Measurements from ENCODE around the gene CTNND2. TPM values are rescaled to one million over a fixed set of nuclear protein-coding genes. Genes with fewer than 3 reads are reported as not detected.

The CTNND2 gene
- total RNA-seq, 1 donor from 2014 or later: 18.4 TPM

DNA sequence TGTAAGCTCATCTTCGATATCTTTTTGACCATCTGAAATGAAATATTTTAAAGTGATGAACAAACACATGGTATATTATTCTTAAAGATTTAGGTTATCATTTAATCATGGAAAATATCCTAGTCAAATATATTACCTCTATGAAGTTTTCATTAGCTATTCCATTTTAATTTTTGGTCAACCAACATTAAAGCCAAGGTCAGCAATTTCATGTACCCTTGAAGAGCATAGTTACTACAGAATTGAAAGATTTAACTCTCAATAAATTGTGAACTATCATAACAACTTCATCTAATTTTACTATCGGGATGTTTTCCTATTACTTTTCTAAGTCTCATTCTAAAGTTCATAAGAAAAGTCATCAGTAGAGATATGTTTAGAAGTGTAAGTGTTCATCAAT is 492.6 kb downstream of the CTNND2 start:
- peaks cover 9% of the 10 kb centered on the region for H3K9me3 ChIP-seq (replicated peaks)
- no peaks in the 10 kb centered on the region for H3K4me1 ChIP-seq
- H3K36me3 ChIP-seq: no peaks in the 10 kb centered on the region
- no peak overlapping the region for H3K27ac ChIP-seq (replicated peaks)
- intact Hi-C loops (cut with micrococcal nuclease): no loop called here
- no peaks in the 10 kb centered on the region for H3K27me3 ChIP-seq (ENCODE audit: low read depth)
- no peak for DNase-seq
- TF ChIP-seq, protein P1, sequence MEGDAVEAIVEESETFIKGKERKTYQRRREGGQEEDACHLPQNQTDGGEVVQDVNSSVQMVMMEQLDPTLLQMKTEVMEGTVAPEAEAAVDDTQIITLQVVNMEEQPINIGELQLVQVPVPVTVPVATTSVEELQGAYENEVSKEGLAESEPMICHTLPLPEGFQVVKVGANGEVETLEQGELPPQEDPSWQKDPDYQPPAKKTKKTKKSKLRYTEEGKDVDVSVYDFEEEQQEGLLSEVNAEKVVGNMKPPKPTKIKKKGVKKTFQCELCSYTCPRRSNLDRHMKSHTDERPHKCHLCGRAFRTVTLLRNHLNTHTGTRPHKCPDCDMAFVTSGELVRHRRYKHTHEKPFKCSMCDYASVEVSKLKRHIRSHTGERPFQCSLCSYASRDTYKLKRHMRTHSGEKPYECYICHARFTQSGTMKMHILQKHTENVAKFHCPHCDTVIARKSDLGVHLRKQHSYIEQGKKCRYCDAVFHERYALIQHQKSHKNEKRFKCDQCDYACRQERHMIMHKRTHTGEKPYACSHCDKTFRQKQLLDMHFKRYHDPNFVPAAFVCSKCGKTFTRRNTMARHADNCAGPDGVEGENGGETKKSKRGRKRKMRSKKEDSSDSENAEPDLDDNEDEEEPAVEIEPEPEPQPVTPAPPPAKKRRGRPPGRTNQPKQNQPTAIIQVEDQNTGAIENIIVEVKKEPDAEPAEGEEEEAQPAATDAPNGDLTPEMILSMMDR (IDR thresholded peaks at IDR 0.05; ENCODE audit: borderline replicate concordance): no peak
- no peak overlapping the region for H3K4me3 ChIP-seq

DNA sequence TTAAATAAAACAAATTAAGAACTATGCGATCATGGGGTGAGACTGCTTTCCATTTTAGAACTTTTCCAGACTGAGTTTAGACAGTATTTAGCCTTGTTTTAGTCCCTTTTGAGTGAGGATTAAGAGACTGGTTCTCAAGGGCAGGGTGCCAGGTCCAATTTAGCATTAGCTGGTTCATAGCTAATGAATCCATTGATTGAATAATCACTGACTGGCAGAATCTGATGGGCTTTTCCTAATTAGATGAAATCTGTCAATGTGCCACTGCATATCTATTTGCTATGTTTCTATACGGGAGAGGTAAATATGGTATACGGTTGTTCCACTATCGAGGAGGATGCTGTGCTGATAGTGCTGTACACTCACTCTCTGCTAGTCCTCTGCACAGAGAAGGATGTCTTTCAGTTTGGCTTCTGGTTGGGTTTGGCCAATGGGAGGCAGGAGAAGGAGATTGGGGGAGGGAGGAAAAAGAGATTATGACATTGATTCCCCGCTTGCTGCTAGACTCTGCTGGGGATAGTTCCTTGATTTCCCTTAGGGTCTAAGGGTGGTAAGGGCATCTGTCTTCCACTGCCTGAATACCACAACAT is 496.6 kb downstream of the CTNND2 start:
- Histone ChIP-seq H3K27ac (replicated peaks) (no peak overlapping the region), H3K36me3 (no peaks in the 10 kb centered on the region), H3K27me3 (ENCODE audit: low read depth) (no peaks in the 10 kb centered on the region), H3K4me1 (no peaks in the 10 kb centered on the region), H3K4me3 (no peak overlapping the region), H3K9me3 (replicated peaks) (no peaks in the 10 kb centered on the region)
- no peak for DNase-seq
- intact Hi-C loops (cut with micrococcal nuclease): no loop called here
- TF ChIP-seq, protein P1 (IDR thresholded peaks at IDR 0.05; ENCODE audit: borderline replicate concordance): no peak

DNA sequence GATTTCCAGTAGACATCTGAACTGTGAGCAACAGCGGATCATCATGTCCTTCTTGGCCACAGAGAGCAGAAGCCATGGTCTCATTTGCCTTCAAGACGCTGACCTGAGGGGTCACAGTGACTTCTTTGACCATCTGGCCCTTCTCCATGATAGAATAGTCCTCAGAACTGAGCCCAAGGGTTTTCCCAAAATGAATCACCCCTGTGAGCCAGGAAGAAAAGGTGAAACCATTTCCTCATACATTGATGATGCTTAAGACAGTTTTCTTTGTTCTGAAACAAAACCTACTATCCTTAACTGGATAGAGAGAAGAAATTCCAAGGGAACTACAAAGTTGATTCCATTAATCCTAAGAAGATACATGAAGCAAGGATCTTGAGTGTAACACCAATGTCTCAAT is 503.9 kb downstream of the CTNND2 start:
- no peak for DNase-seq
- TF ChIP-seq, protein P1 (IDR thresholded peaks at IDR 0.05; ENCODE audit: borderline replicate concordance): no peak
- no peaks in the 10 kb centered on the region for H3K9me3 ChIP-seq (replicated peaks)
- no peaks in the 10 kb centered on the region for H3K36me3 ChIP-seq
- H3K4me1 ChIP-seq: peaks cover 8% of the 10 kb centered on the region
- H3K4me3 ChIP-seq: no peak overlapping the region
- intact Hi-C loops (cut with micrococcal nuclease): no loop called here
- no peaks in the 10 kb centered on the region for H3K27me3 ChIP-seq (ENCODE audit: low read depth)
- no peak overlapping the region for H3K27ac ChIP-seq (replicated peaks)

GRCh38 chr5:11398728-11399127 is 505.5 kb downstream of the CTNND2 start:
- intact Hi-C loops (cut with micrococcal nuclease): no loop called here
- peak; percentile 16 for DNase-seq
- no peak overlapping the region for H3K4me3 ChIP-seq
- H3K4me1 ChIP-seq: peaks cover 8% of the 10 kb centered on the region
- no peaks in the 10 kb centered on the region for H3K27me3 ChIP-seq (ENCODE audit: low read depth)
- TF ChIP-seq, protein P1 (IDR thresholded peaks at IDR 0.05; ENCODE audit: borderline replicate concordance): no peak
- H3K36me3 ChIP-seq: no peaks in the 10 kb centered on the region
- H3K9me3 ChIP-seq (replicated peaks): no peaks in the 10 kb centered on the region
- H3K27ac ChIP-seq (replicated peaks): no peak overlapping the region

DNA sequence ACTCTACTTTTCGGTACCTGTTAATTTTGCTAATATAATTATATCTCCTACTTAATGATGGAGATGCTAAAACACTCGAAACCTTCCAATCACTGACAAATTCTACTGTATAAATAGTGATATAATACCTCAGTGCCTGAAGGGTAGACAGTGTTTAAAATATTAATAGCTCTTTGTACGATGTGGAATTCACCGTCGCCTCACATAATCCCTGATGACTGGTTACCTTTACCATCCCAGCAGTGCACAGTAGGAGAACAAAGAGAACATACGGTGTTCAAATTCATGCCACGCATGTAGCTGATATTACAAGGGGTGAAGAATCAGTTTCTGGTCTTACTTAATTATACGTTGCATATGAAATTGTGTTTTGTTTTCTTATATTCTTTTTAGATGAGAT is 506.7 kb downstream of the CTNND2 start:
- H3K27ac ChIP-seq (replicated peaks): no peak overlapping the region
- TF ChIP-seq, protein P1 (IDR thresholded peaks at IDR 0.05; ENCODE audit: borderline replicate concordance): no peak
- peaks cover 8% of the 10 kb centered on the region for H3K4me1 ChIP-seq
- H3K27me3 ChIP-seq (ENCODE audit: low read depth): no peaks in the 10 kb centered on the region
- intact Hi-C loops (cut with micrococcal nuclease): no loop called here
- DNase-seq: no peak
- H3K4me3 ChIP-seq: no peak overlapping the region
- H3K9me3 ChIP-seq (replicated peaks): no peaks in the 10 kb centered on the region
- no peaks in the 10 kb centered on the region for H3K36me3 ChIP-seq
